Activated CD4-positive, alpha-beta T cell treated with anti-CD3 and anti-CD28 coated beads for 36 hours (primary cell): ENCODE results near the gene ADGRV1. TPM values are rescaled to one million over a fixed set of nuclear protein-coding genes. Genes with fewer than 3 reads are reported as not detected.

Experiments
- ATAC-seq: fragments of 200-7000 bp; cut with Tn5 transposase; one replicate; pipeline ENCODE4 v1.10.0; 2021; ENCODE audit warnings: mild to moderate bottlenecking, moderate library complexity
- CTCF ChIA-PET: fragments of 350-600 bp; sonication (Branson Sonifier 250); formaldehyde crosslinking; loops from one replicate; lab custom pipeline; 2021; ENCODE audit warnings: antibody characterized with exemption; lab: Charles Lee
- POLR2A ChIA-PET: fragments of 350-600 bp; sonication (Branson Sonifier 250); formaldehyde crosslinking; loops from one replicate; lab custom pipeline; 2021; ENCODE audit warnings: antibody characterized with exemption, inconsistent platforms; lab: Charles Lee
- DNase-seq: peaks from one replicate; pipeline ENCODE4 v3.0.0-alpha.2; 2020
- H3K27ac Mint-ChIP-seq: one replicate; pipeline ENCODE4 v1.8.0; 2021; ENCODE audit warnings: mixed read lengths
- H3K27me3 Mint-ChIP-seq: one replicate; pipeline ENCODE4 v1.8.0; 2021; ENCODE audit warnings: mixed read lengths
- H3K36me3 Mint-ChIP-seq: one replicate; pipeline ENCODE4 v1.8.0; 2021; ENCODE audit warnings: low read depth, mixed read lengths
- H3K4me1 Mint-ChIP-seq: one replicate; pipeline ENCODE4 v1.8.0; 2021; ENCODE audit warnings: mixed read lengths
- H3K4me3 Mint-ChIP-seq: one replicate; pipeline ENCODE4 v1.8.0; 2021; ENCODE audit warnings: mild to moderate bottlenecking, moderate library complexity, mixed read lengths
- H3K9me3 Mint-ChIP-seq: one replicate; pipeline ENCODE4 v1.8.0; 2021; ENCODE audit warnings: low read depth, mixed read lengths
- intact Hi-C, 2 experiments: fragments of 100-400 bp; cut with DNase I in 1 of 2; cut with micrococcal nuclease in 1 of 2; formaldehyde crosslinking; loops; one replicate each; pipeline versions ENCODE4 v1.14.2 to v1.15.1; 2022 to 2024; cut with DNase I, micrococcal nuclease
- total RNA-seq, 2 experiments: library from RNA; stranded (reverse); gene quantifications; one replicate each; pipeline ENCODE4 v1.2.3, GENCODE V29; 2021

The ADGRV1 gene
- total RNA-seq, 2 experiments from 2014 or later = 0.02 to 0.12 TPM

- intact Hi-C loops = no loop called here
- H3K27ac Mint-ChIP-seq = no peak overlapping the region
- H3K9me3 Mint-ChIP-seq = no peaks in the 10 kb centered on the region
- H3K4me3 Mint-ChIP-seq = no peak overlapping the region
- DNase-seq (no peak), ATAC-seq (no peak)
- ChIA-PET POLR2A (no interaction called here), CTCF (no interaction called here)
- peaks cover 6% of the 10 kb centered on the region for H3K27me3 Mint-ChIP-seq
- no peaks in the 10 kb centered on the region for H3K4me1 Mint-ChIP-seq
- no peaks in the 10 kb centered on the region for H3K36me3 Mint-ChIP-seq
Observed at GRCh38 chr5:91194824-91195381, 636.3 kb downstream of the ADGRV1 start.

- H3K27ac Mint-ChIP-seq = no peak overlapping the region
- no peak for DNase-seq
- H3K27me3 Mint-ChIP-seq = peaks cover 6% of the 10 kb centered on the region
- H3K36me3 Mint-ChIP-seq = no peaks in the 10 kb centered on the region
- H3K4me3 Mint-ChIP-seq = no peak overlapping the region
- POLR2A ChIA-PET = no interaction called here
- no peaks in the 10 kb centered on the region for H3K4me1 Mint-ChIP-seq
- intact Hi-C loops = no loop called here
- CTCF ChIA-PET = interaction anchor here (0.6 to 3.0 kb wide), 2 partner anchors 10 to 184 kb away, joined by 3 to 10 read pairs; no protein-coding TSS in a partner anchor
- no peaks in the 10 kb centered on the region for H3K9me3 Mint-ChIP-seq
- ATAC-seq = no peak
Observed at GRCh38 chr5:91200692-91201091, 642.1 kb downstream of the ADGRV1 start.

- H3K4me1 Mint-ChIP-seq = no peaks in the 10 kb centered on the region
- POLR2A ChIA-PET = no interaction called here
- H3K27ac Mint-ChIP-seq = no peak overlapping the region
- no peaks in the 10 kb centered on the region for H3K27me3 Mint-ChIP-seq
- DNase-seq (no peak), ATAC-seq (no peak)
- intact Hi-C loops = no loop called here
- H3K9me3 Mint-ChIP-seq = no peaks in the 10 kb centered on the region
- H3K4me3 Mint-ChIP-seq = no peak overlapping the region
- H3K36me3 Mint-ChIP-seq = no peaks in the 10 kb centered on the region
- CTCF ChIA-PET = interaction anchor here (0.6 to 1.2 kb wide), 2 partner anchors 22 to 213 kb away, joined by 3 read pairs; no protein-coding TSS in a partner anchor
Observed at GRCh38 chr5:91206103-91206502, 647.5 kb downstream of the ADGRV1 start.

GRCh38 chr5:91206734-91207133 lies 648.1 kb downstream of the ADGRV1 start:
- Mint-ChIP-seq H3K36me3 (no peaks in the 10 kb centered on the region), H3K4me3 (no peak overlapping the region), H3K27ac (no peak overlapping the region), H3K9me3 (no peaks in the 10 kb centered on the region), H3K27me3 (no peaks in the 10 kb centered on the region), H3K4me1 (no peaks in the 10 kb centered on the region)
- DNase-seq = no peak
- ATAC-seq = no peak
- ChIA-PET CTCF (interaction anchor here (0.6 to 1.2 kb wide), 4 partner anchors 14 to 212 kb away, joined by 3 read pairs; no protein-coding TSS in a partner anchor), POLR2A (no interaction called here)
- intact Hi-C loops = no loop called here

- Mint-ChIP-seq H3K27me3 (no peaks in the 10 kb centered on the region), H3K36me3 (no peaks in the 10 kb centered on the region)
- CTCF ChIA-PET = interaction anchor here (0.6 to 1.2 kb wide), 4 partner anchors 15 to 212 kb away, joined by 3 read pairs; no protein-coding TSS in a partner anchor
Observed at GRCh38 chr5:91207248-91207647, 648.7 kb downstream of the ADGRV1 start.

GRCh38 chr5:91211997-91212713 lies 653.6 kb downstream of the ADGRV1 start:
- CTCF ChIA-PET = interaction anchor here (0.6 to 1.8 kb wide), 3 partner anchors 16 to 207 kb away, joined by 3 to 6 read pairs (median 5); no protein-coding TSS in a partner anchor
- ATAC-seq = no peak
- no peaks in the 10 kb centered on the region for H3K36me3 Mint-ChIP-seq

More at GRCh38 chr5:91207248-91207647, 648.7 kb downstream of the ADGRV1 start:
- POLR2A ChIA-PET = interaction anchor here (1.2 kb wide), 1 partner anchor 12 kb away, joined by 4 read pairs; no protein-coding TSS in a partner anchor
- Mint-ChIP-seq H3K27ac (no peak overlapping the region), H3K9me3 (no peaks in the 10 kb centered on the region), H3K4me3 (no peak overlapping the region), H3K4me1 (no peaks in the 10 kb centered on the region)
- ATAC-seq (no peak), DNase-seq (no peak)
- intact Hi-C loops = no loop called here

GRCh38 chr5:91212714-91213092 lies 654.1 kb downstream of the ADGRV1 start:
- intact Hi-C loops = no loop called here
- POLR2A ChIA-PET = no interaction called here
- Mint-ChIP-seq H3K4me1 (no peaks in the 10 kb centered on the region), H3K4me3 (no peak overlapping the region), H3K36me3 (no peaks in the 10 kb centered on the region), H3K27ac (no peak overlapping the region), H3K27me3 (peaks cover 2% of the 10 kb centered on the region), H3K9me3 (no peaks in the 10 kb centered on the region)
- DNase-seq (no peak), ATAC-seq (no peak)
- CTCF ChIA-PET = interaction anchor here (0.6 to 1.8 kb wide), 3 partner anchors 15 to 207 kb away, joined by 3 to 6 read pairs (median 5); no protein-coding TSS in a partner anchor

More at GRCh38 chr5:91211997-91212713, 653.6 kb downstream of the ADGRV1 start:
- Mint-ChIP-seq H3K27me3 (peaks cover 2% of the 10 kb centered on the region), H3K4me1 (no peaks in the 10 kb centered on the region), H3K4me3 (no peak overlapping the region), H3K27ac (no peak overlapping the region), H3K9me3 (no peaks in the 10 kb centered on the region)
- POLR2A ChIA-PET = no interaction called here
- DNase-seq = no peak
- intact Hi-C loops = no loop called here

Other genes with a start within 250 kb of the ADGRV1 start
- 10 to 100 TPM; 52.8 to 53.5 TPM for gene CETN3, start 149.0 kb upstream of the ADGRV1 start, total RNA-seq
- gene MBLAC2, start 84.0 kb upstream of the ADGRV1 start, total RNA-seq = 1 to 10 TPM; 4.6 to 5.1 TPM
- gene POLR3G, start 83.9 kb upstream of the ADGRV1 start, total RNA-seq = 10 to 100 TPM; 18.4 to 22.7 TPM
- gene LYSMD3, start 29.2 kb upstream of the ADGRV1 start, total RNA-seq = 10 to 100 TPM; 11.6 to 12.5 TPM